ENCODE results near the gene MRPL42. TPM values are rescaled to one million over a fixed set of nuclear protein-coding genes. Genes with fewer than 3 reads are reported as not detected.

Gene MRPL42
- total RNA-seq, 1 donor from 2014 or later = 8.4 TPM

GRCh38 chr12:93442411-93443340, 24.6 kb upstream of the MRPL42 start:
- Histone ChIP-seq H3K27ac (peak overlapping the region; percentile 83 to 94), H3K4me3 (peak overlapping the region; percentile 80 to 87), H3K27me3 (no peaks in the 10 kb centered on the region), H3K4me1 (peaks cover 2 to 12% of the 10 kb centered on the region in 2 donors), H3K36me3 (no peaks in the 10 kb centered on the region), H3K9me3 (no peaks in the 10 kb centered on the region)
- DNase-seq (ENCODE audit: low spot score in 2 of 2) = no peak
- intact Hi-C loops (cut with DNase I) = loop anchor here (1.0 kb wide), 1 partner anchor 25 kb away; the partner anchor contains the start of gene MRPL42
- no peak for TF ChIP-seq CTCF (IDR thresholded peaks at IDR 0.05)

- intact Hi-C loops (cut with DNase I) = no loop called here
- no peak for DNase-seq (ENCODE audit: low spot score in 2 of 2)
- peaks cover 2 to 9% of the 10 kb centered on the region in 2 donors for H3K4me1 ChIP-seq
- no peak overlapping the region for H3K4me3 ChIP-seq
- no peak overlapping the region for H3K27ac ChIP-seq
- no peaks in the 10 kb centered on the region for H3K9me3 ChIP-seq
- no peaks in the 10 kb centered on the region for H3K27me3 ChIP-seq
- no peaks in the 10 kb centered on the region for H3K36me3 ChIP-seq
- no peak for TF ChIP-seq CTCF (IDR thresholded peaks at IDR 0.05)
Observed at GRCh38 chr12:93443576-93443975, 23.7 kb upstream of the MRPL42 start.

GRCh38 chr12:93447555-93448290, 19.6 kb upstream of the MRPL42 start:
- no peaks in the 10 kb centered on the region for H3K9me3 ChIP-seq
- TF ChIP-seq CTCF (IDR thresholded peaks at IDR 0.05) = no peak
- DNase-seq (ENCODE audit: low spot score in 2 of 2) = no peak
- no peaks in the 10 kb centered on the region for H3K4me1 ChIP-seq
- no peaks in the 10 kb centered on the region for H3K36me3 ChIP-seq
- no peak overlapping the region for H3K27ac ChIP-seq
- intact Hi-C loops (cut with DNase I) = no loop called here
- H3K4me3 ChIP-seq = no peak overlapping the region
- no peaks in the 10 kb centered on the region for H3K27me3 ChIP-seq

GRCh38 chr12:93448796-93449195, 18.5 kb upstream of the MRPL42 start:
- no peak for DNase-seq (ENCODE audit: low spot score in 2 of 2)
- TF ChIP-seq CTCF (IDR thresholded peaks at IDR 0.05) = no peak
- no peak overlapping the region for H3K27ac ChIP-seq
- H3K27me3 ChIP-seq = no peaks in the 10 kb centered on the region
- no peaks in the 10 kb centered on the region for H3K36me3 ChIP-seq
- intact Hi-C loops (cut with DNase I) = no loop called here
- H3K4me1 ChIP-seq = no peaks in the 10 kb centered on the region
- H3K9me3 ChIP-seq = no peaks in the 10 kb centered on the region
- no peak overlapping the region for H3K4me3 ChIP-seq

- intact Hi-C loops (cut with DNase I) = no loop called here
- Histone ChIP-seq H3K27me3 (no peaks in the 10 kb centered on the region), H3K9me3 (no peaks in the 10 kb centered on the region), H3K4me1 (no peaks in the 10 kb centered on the region), H3K27ac (no peak overlapping the region), H3K36me3 (no peaks in the 10 kb centered on the region), H3K4me3 (no peak overlapping the region)
- DNase-seq (ENCODE audit: low spot score in 2 of 2) = no peak
- no peak for TF ChIP-seq CTCF (IDR thresholded peaks at IDR 0.05)
Observed at GRCh38 chr12:93449277-93449676, 18.0 kb upstream of the MRPL42 start.

All from ascending aorta (tissue), 2 donors.